ENCODE results near the gene CYTH1. TPM values are rescaled to one million over a fixed set of nuclear protein-coding genes. Genes with fewer than 3 reads are reported as not detected.

The CYTH1 gene
- total RNA-seq, 4 donors from 2014 or later = 88.3 to 262 (median 109) TPM

- TF ChIP-seq POLR2A (IDR thresholded peaks at IDR 0.05) (no peak), CTCF (IDR thresholded peaks at IDR 0.05) (no peak)
- peak in 2 of 3 donors; percentile 85 to 91 for DNase-seq
- Histone ChIP-seq H3K36me3 (no peaks in the 10 kb centered on the region), H3K9me3 (no peaks in the 10 kb centered on the region), H3K4me3 (no peak overlapping the region), H3K27me3 (no peaks in the 10 kb centered on the region), H3K4me1 (peaks cover 0 to 42% (median 16%) of the 10 kb centered on the region in 4 donors), H3K27ac (peak overlapping the region; percentile 76 to 85 (median 78))
These were observed 33.2 kb downstream of the CYTH1 start for GRCh38 chr17:78748730-78749317.

GRCh38 chr17:78748048-78748729, 33.9 kb downstream of the CYTH1 start:
- Histone ChIP-seq H3K9me3 (no peaks in the 10 kb centered on the region), H3K27me3 (no peaks in the 10 kb centered on the region), H3K36me3 (no peaks in the 10 kb centered on the region), H3K4me1 (peaks cover 0 to 42% (median 16%) of the 10 kb centered on the region in 4 donors), H3K4me3 (no peak overlapping the region), H3K27ac (peak overlapping the region; percentile 76 to 85 (median 78))
- DNase-seq = peak in 1 of 3 donors; percentile 72
- TF ChIP-seq CTCF (IDR thresholded peaks at IDR 0.05) (no peak), POLR2A (IDR thresholded peaks at IDR 0.05) (no peak)

- Histone ChIP-seq H3K4me1 (peaks cover 0 to 42% (median 16%) of the 10 kb centered on the region in 4 donors), H3K36me3 (no peaks in the 10 kb centered on the region), H3K4me3 (no peak overlapping the region), H3K27ac (peak overlapping the region; percentile 76 to 85 (median 78)), H3K9me3 (no peaks in the 10 kb centered on the region), H3K27me3 (no peaks in the 10 kb centered on the region)
- TF ChIP-seq CTCF (IDR thresholded peaks at IDR 0.05) (no peak), POLR2A (IDR thresholded peaks at IDR 0.05) (no peak)
- no peak for DNase-seq
These were observed 34.6 kb downstream of the CYTH1 start for GRCh38 chr17:78747488-78747887.

GRCh38 chr17:78746949-78747269, 35.2 kb downstream of the CYTH1 start:
- TF ChIP-seq POLR2A (IDR thresholded peaks at IDR 0.05) (no peak), CTCF (IDR thresholded peaks at IDR 0.05) (no peak)
- no peak for DNase-seq
- no peaks in the 10 kb centered on the region for H3K36me3 ChIP-seq
- H3K4me3 ChIP-seq = no peak overlapping the region
- peaks cover 0 to 42% (median 14%) of the 10 kb centered on the region in 4 donors for H3K4me1 ChIP-seq
- no peaks in the 10 kb centered on the region for H3K27me3 ChIP-seq
- no peaks in the 10 kb centered on the region for H3K9me3 ChIP-seq
- peak overlapping the region in 2 of 4 donors; percentile 78 for H3K27ac ChIP-seq

GRCh38 chr17:78746263-78746948, 35.7 kb downstream of the CYTH1 start:
- Histone ChIP-seq H3K4me1 (peaks cover 0 to 42% (median 14%) of the 10 kb centered on the region in 4 donors), H3K27me3 (no peaks in the 10 kb centered on the region), H3K27ac (peak overlapping the region in 2 of 4 donors; percentile 44 to 51), H3K36me3 (no peaks in the 10 kb centered on the region), H3K4me3 (no peak overlapping the region), H3K9me3 (no peaks in the 10 kb centered on the region)
- TF ChIP-seq CTCF (IDR thresholded peaks at IDR 0.05) (no peak), POLR2A (IDR thresholded peaks at IDR 0.05) (no peak)
- peak in 1 of 3 donors; percentile 35 for DNase-seq

All from Peyer's patch (tissue), 4 donors.